GM21360 (cell line): ENCODE measurements around the gene SLC9A9.
"Not testable (repeated sequence)": the region's sequence is repeated elsewhere in the genome, so short reads cannot be mapped to it uniquely, and the experiment has no call there.

Source experiments
- ATAC-seq: cut with Tn5 transposase; IDR thresholded peaks from one replicate; pipeline ENCODE4 v1.9.1; 2021; ENCODE audit warnings: mild to moderate bottlenecking, moderate library complexity; ENCODE audit not compliant: unreplicated experiment

The SLC9A9 gene

GRCh38 chr3:143306407-143306806 is 541.9 kb downstream of the SLC9A9 start:
- ATAC-seq, result no peak

GRCh38 chr3:143302638-143303171 is 545.6 kb downstream of the SLC9A9 start:
- no peak for ATAC-seq

- no peak for ATAC-seq
These were observed 547.0 kb downstream of the SLC9A9 start for GRCh38 chr3:143301031-143301901.

GRCh38 chr3:143298886-143299535 is 549.3 kb downstream of the SLC9A9 start:
- ATAC-seq, result no peak

- ATAC-seq, result no peak
These were observed 549.9 kb downstream of the SLC9A9 start for GRCh38 chr3:143298380-143298779.

- no peak for ATAC-seq
These were observed 552.8 kb downstream of the SLC9A9 start for GRCh38 chr3:143295201-143296080.

GRCh38 chr3:143294188-143294587 is 554.1 kb downstream of the SLC9A9 start:
- peak; percentile 50 for ATAC-seq

- ATAC-seq, result no peak
These were observed 556.3 kb downstream of the SLC9A9 start for GRCh38 chr3:143291836-143292447.

- no peak for ATAC-seq
These were observed 559.3 kb downstream of the SLC9A9 start for GRCh38 chr3:143288944-143289343.

GRCh38 chr3:143287403-143287802 is 560.9 kb downstream of the SLC9A9 start:
- no peak for ATAC-seq

GRCh38 chr3:143286392-143287010 is 561.8 kb downstream of the SLC9A9 start:
- no peak for ATAC-seq

GRCh38 chr3:143283432-143284128 is 564.7 kb downstream of the SLC9A9 start:
- ATAC-seq, result no peak

GRCh38 chr3:143280984-143281383 is 567.3 kb downstream of the SLC9A9 start:
- no peak for ATAC-seq

GRCh38 chr3:143279567-143279966 is 568.7 kb downstream of the SLC9A9 start:
- not testable (repeated sequence) for ATAC-seq

GRCh38 chr3:143278721-143279120 is 569.5 kb downstream of the SLC9A9 start:
- no peak for ATAC-seq

GRCh38 chr3:143277531-143277930 is 570.7 kb downstream of the SLC9A9 start:
- ATAC-seq, result no peak

GRCh38 chr3:143276592-143276991 is 571.7 kb downstream of the SLC9A9 start:
- peak; percentile 92 for ATAC-seq

- ATAC-seq, result no peak
These were observed 574.1 kb downstream of the SLC9A9 start for GRCh38 chr3:143273975-143274690.

GRCh38 chr3:143271136-143271535 is 577.1 kb downstream of the SLC9A9 start:
- no peak for ATAC-seq
